ENCODE data around the gene HIPK3. TPM values are rescaled to one million over a fixed set of nuclear protein-coding genes. Genes with fewer than 3 reads are reported as not detected.

Gene HIPK3
- total and polyA plus RNA-seq, 9 of the 15 experiments (the other 6 are each of a cell fraction or from before 2014, with no cell fraction given), result 2.3 to 19.6 (median 7.5) TPM

DNA sequence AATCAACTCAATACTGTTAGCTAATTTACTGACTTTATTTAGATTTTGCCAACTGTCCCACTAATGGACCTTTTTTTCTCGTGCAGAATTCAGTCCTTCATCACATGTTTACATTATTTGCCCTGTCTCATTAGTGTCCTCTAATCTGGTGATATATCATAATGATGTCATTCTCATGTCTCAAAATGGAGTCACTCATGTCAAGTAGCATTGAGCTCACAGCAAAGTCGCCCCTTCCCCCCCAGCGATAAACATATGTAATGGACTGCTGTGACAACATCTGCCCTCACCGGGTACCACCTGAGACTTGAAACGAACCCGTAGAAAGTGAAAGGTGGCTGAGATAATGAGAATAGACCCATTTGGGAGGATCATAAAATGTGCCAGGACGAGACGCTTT lies 37.6 kb downstream of the HIPK3 start (continued):
- TF ChIP-seq, protein P1, sequence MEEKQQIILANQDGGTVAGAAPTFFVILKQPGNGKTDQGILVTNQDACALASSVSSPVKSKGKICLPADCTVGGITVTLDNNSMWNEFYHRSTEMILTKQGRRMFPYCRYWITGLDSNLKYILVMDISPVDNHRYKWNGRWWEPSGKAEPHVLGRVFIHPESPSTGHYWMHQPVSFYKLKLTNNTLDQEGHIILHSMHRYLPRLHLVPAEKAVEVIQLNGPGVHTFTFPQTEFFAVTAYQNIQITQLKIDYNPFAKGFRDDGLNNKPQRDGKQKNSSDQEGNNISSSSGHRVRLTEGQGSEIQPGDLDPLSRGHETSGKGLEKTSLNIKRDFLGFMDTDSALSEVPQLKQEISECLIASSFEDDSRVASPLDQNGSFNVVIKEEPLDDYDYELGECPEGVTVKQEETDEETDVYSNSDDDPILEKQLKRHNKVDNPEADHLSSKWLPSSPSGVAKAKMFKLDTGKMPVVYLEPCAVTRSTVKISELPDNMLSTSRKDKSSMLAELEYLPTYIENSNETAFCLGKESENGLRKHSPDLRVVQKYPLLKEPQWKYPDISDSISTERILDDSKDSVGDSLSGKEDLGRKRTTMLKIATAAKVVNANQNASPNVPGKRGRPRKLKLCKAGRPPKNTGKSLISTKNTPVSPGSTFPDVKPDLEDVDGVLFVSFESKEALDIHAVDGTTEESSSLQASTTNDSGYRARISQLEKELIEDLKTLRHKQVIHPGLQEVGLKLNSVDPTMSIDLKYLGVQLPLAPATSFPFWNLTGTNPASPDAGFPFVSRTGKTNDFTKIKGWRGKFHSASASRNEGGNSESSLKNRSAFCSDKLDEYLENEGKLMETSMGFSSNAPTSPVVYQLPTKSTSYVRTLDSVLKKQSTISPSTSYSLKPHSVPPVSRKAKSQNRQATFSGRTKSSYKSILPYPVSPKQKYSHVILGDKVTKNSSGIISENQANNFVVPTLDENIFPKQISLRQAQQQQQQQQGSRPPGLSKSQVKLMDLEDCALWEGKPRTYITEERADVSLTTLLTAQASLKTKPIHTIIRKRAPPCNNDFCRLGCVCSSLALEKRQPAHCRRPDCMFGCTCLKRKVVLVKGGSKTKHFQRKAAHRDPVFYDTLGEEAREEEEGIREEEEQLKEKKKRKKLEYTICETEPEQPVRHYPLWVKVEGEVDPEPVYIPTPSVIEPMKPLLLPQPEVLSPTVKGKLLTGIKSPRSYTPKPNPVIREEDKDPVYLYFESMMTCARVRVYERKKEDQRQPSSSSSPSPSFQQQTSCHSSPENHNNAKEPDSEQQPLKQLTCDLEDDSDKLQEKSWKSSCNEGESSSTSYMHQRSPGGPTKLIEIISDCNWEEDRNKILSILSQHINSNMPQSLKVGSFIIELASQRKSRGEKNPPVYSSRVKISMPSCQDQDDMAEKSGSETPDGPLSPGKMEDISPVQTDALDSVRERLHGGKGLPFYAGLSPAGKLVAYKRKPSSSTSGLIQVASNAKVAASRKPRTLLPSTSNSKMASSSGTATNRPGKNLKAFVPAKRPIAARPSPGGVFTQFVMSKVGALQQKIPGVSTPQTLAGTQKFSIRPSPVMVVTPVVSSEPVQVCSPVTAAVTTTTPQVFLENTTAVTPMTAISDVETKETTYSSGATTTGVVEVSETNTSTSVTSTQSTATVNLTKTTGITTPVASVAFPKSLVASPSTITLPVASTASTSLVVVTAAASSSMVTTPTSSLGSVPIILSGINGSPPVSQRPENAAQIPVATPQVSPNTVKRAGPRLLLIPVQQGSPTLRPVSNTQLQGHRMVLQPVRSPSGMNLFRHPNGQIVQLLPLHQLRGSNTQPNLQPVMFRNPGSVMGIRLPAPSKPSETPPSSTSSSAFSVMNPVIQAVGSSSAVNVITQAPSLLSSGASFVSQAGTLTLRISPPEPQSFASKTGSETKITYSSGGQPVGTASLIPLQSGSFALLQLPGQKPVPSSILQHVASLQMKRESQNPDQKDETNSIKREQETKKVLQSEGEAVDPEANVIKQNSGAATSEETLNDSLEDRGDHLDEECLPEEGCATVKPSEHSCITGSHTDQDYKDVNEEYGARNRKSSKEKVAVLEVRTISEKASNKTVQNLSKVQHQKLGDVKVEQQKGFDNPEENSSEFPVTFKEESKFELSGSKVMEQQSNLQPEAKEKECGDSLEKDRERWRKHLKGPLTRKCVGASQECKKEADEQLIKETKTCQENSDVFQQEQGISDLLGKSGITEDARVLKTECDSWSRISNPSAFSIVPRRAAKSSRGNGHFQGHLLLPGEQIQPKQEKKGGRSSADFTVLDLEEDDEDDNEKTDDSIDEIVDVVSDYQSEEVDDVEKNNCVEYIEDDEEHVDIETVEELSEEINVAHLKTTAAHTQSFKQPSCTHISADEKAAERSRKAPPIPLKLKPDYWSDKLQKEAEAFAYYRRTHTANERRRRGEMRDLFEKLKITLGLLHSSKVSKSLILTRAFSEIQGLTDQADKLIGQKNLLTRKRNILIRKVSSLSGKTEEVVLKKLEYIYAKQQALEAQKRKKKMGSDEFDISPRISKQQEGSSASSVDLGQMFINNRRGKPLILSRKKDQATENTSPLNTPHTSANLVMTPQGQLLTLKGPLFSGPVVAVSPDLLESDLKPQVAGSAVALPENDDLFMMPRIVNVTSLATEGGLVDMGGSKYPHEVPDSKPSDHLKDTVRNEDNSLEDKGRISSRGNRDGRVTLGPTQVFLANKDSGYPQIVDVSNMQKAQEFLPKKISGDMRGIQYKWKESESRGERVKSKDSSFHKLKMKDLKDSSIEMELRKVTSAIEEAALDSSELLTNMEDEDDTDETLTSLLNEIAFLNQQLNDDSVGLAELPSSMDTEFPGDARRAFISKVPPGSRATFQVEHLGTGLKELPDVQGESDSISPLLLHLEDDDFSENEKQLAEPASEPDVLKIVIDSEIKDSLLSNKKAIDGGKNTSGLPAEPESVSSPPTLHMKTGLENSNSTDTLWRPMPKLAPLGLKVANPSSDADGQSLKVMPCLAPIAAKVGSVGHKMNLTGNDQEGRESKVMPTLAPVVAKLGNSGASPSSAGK (IDR thresholded peaks at IDR 0.05), result no peak
- no peak for TF ChIP-seq STAT5B (CRISPR knock-in tag; IDR thresholded peaks at IDR 0.05)
- TF ChIP-seq TEAD1 (CRISPR knock-in tag; IDR thresholded peaks at IDR 0.05), result peak in 1 of 2 experiments; percentile 55; a peak in 1 of 4 replicates
- peak; percentile 74; the same call in 1 of the 2 replicates for TF ChIP-seq ZNF311 (CRISPR knock-in tag; IDR thresholded peaks at IDR 0.05)
- TF ChIP-seq KLF13 (tag; IDR thresholded peaks at IDR 0.05; ENCODE audit: borderline replicate concordance, low read depth), result peak; percentile 69; the same call in 1 of the 2 replicates
- TF ChIP-seq ZNF668 (CRISPR knock-in tag; IDR thresholded peaks at IDR 0.05), result peak; percentile 63; the same call in 1 of the 2 replicates
- peak; percentile 85 for TF ChIP-seq DDX20 (tag; IDR thresholded peaks at IDR 0.05; ENCODE audit: low read depth)
- peak; percentile 81; the same call in 1 of the 2 replicates for TF ChIP-seq DMBX1 (CRISPR knock-in tag; IDR thresholded peaks at IDR 0.05; ENCODE audit: borderline replicate concordance)
- peak; percentile 90 for TF ChIP-seq PTTG1 (tag; IDR thresholded peaks at IDR 0.05; ENCODE audit: low read depth)
- TF ChIP-seq NR2C1 (IDR thresholded peaks at IDR 0.05), result no peak
- peak; percentile 83 for TF ChIP-seq NR2C1 (tag; IDR thresholded peaks at IDR 0.05)
- TF ChIP-seq HNRNPK (IDR thresholded peaks at IDR 0.05; ENCODE audit: low read depth, low read length, poor library complexity, severe bottlenecking), result no peak
- 0 out of 2 replicates have a peak, but pooled peaks have one; percentile 37 for TF ChIP-seq ZNF175 (CRISPR knock-in tag; IDR thresholded peaks at IDR 0.05; ENCODE audit: low read depth)
- TF ChIP-seq, protein P2, sequence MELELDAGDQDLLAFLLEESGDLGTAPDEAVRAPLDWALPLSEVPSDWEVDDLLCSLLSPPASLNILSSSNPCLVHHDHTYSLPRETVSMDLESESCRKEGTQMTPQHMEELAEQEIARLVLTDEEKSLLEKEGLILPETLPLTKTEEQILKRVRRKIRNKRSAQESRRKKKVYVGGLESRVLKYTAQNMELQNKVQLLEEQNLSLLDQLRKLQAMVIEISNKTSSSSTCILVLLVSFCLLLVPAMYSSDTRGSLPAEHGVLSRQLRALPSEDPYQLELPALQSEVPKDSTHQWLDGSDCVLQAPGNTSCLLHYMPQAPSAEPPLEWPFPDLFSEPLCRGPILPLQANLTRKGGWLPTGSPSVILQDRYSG (tag; conservative IDR thresholded peaks at IDR 0.05; ENCODE audit: low read depth), result peak; percentile 83
- 0 out of 2 replicates have a peak, but pooled peaks have one; percentile 42 for TF ChIP-seq GTF2A2 (tag; IDR thresholded peaks at IDR 0.05)
